HepG2 (cell line): ENCODE results near the gene SH3D21. TPM values are rescaled to one million over a fixed set of nuclear protein-coding genes. Genes with fewer than 3 reads are reported as not detected.

Source experiments
- ATAC-seq: fragments of 200-7000 bp; cut with Tn5 transposase; 3 replicates; pipeline ENCODE4 v1.9.1; 2020; ENCODE audit warnings: mild to moderate bottlenecking, moderate library complexity
- BruUV-seq: library from RNA; stranded (reverse); fragments of 400-500 nt; replicated peaks from 2 replicates; lab custom pipeline; 2021; lab: Mats Ljungman, UMichigan
- CTCF ChIA-PET: fragments of 300-600 bp; formaldehyde crosslinking; extraction: SDS; loops from one replicate; lab custom pipeline; 2021; ENCODE audit warnings: low total read pairs, inconsistent platforms, low intra/inter-chr PET ratio; lab: Yijun Ruan, JAX
- POLR2A ChIA-PET: fragments of 350-600 bp; sonication (Branson Sonifier 250); formaldehyde crosslinking; loops from one replicate; lab custom pipeline; 2020; ENCODE audit warnings: antibody characterized with exemption, inconsistent platforms; lab: Yijun Ruan, JAX
- DNase-seq: peaks from one replicate; pipeline ENCODE4 v3.0.0-alpha.2; 2015; ENCODE audit warnings: low spot score
- FAIRE-seq: peaks from 3 replicates; lab custom pipeline; 2011; peaks lifted over from hg19 to GRCh38; lab: Jason Lieb, UNC
- H2AFZ ChIP-seq: one replicate; pipeline ENCODE4 v1.6.1; 2011; ENCODE audit warnings: low read length, inconsistent platforms
- H3K27ac ChIP-seq: fragments of 300-600 bp; 3 replicates; pipeline ENCODE4 v1.8.0; 2011; ENCODE audit warnings: mixed run types, mild to moderate bottlenecking, mixed read lengths, low read length, inconsistent platforms; ENCODE audit not compliant: insufficient read depth; ENCODE audit errors: extremely low read length
- H3K27me3 ChIP-seq, 2 experiments: fragments of 200-600 bp in 1 of 2; 2 replicates in 1 of 2; 3 replicates in 1 of 2; pipeline versions ENCODE4 v1.6.0 to v1.8.0; 2011; ENCODE audit warnings: low read length in 2 of 2, mild to moderate bottlenecking in 2 of 2, moderate library complexity in 2 of 2, inconsistent platforms in 1 of 2; ENCODE audit not compliant: insufficient read depth in 2 of 2, control insufficient read depth in 1 of 2
- H3K36me3 ChIP-seq, 2 experiments: fragments of 200-600 bp in 1 of 2; replicated peaks in 1 of 2; 2 replicates in 1 of 2; 3 replicates in 1 of 2; pipeline versions ENCODE4 v1.5.1 to v1.8.0; 2011; ENCODE audit warnings: low read length in 2 of 2, inconsistent platforms in 1 of 2; ENCODE audit not compliant: insufficient read depth in 2 of 2, control insufficient read depth in 1 of 2
- H3K4me1 ChIP-seq: 2 replicates; pipeline ENCODE4 v1.5.1; 2012; ENCODE audit warnings: low read length, inconsistent platforms; ENCODE audit not compliant: insufficient read depth
- H3K4me2 ChIP-seq: 2 replicates; pipeline ENCODE4 v1.6.0; 2011; ENCODE audit warnings: low read depth, low read length, inconsistent platforms
- H3K4me3 ChIP-seq, 3 experiments: fragments of 200-600 bp in 1 of 3; sonication (generic), shearing (Covaris generic) in 1 of 3; replicated peaks in 1 of 3; 2 replicates each; pipeline ENCODE4 v1.5.1; 2011 to 2016; ENCODE audit warnings: low read length in 3 of 3, inconsistent platforms in 2 of 3, low read depth in 2 of 3, mild to moderate bottlenecking in 2 of 3, control low read depth in 1 of 3, mixed read lengths in 1 of 3; ENCODE audit not compliant: insufficient read depth in 1 of 3
- H3K79me2 ChIP-seq: one replicate; pipeline ENCODE4 v1.6.1; 2011; ENCODE audit warnings: low read length, inconsistent platforms; ENCODE audit not compliant: insufficient read depth
- H3K9ac ChIP-seq: 2 replicates; pipeline ENCODE4 v1.6.0; 2011; ENCODE audit warnings: mild to moderate bottlenecking, low read depth, low read length, inconsistent platforms; ENCODE audit not compliant: insufficient read depth
- H3K9me3 ChIP-seq: 2 replicates; pipeline ENCODE4 v1.5.1; 2012; ENCODE audit warnings: mild to moderate bottlenecking, low read length
- H4K20me1 ChIP-seq: 2 replicates; pipeline ENCODE4 v1.6.0; 2011; ENCODE audit warnings: inconsistent platforms, mild to moderate bottlenecking, low read length, moderate library complexity; ENCODE audit not compliant: insufficient read depth
- AGO2 ChIP-seq: fragments of 200-400 bp; formaldehyde crosslinking; optimal IDR thresholded peaks from 2 replicates; pipeline ENCODE3; 2017; ENCODE audit warnings: mild to moderate bottlenecking, low read depth, low read length, moderate library complexity
- CCDC6 ChIP-seq: sonication (generic); formaldehyde crosslinking; IDR thresholded peaks from 2 replicates; pipeline ENCODE4 v1.8.1; 2022; ENCODE audit warnings: mild to moderate bottlenecking, missing genetic modification reagents, moderate library complexity
- DMAP1 ChIP-seq: IDR thresholded peaks from 2 replicates; pipeline ENCODE4 v1.6.1; 2016
- HMG20B ChIP-seq: conservative IDR thresholded peaks from 2 replicates; pipeline ENCODE4 v1.6.1; 2016; ENCODE audit warnings: missing genetic modification reagents, missing compliant biosample characterization
- JUNB ChIP-seq: sonication (generic); formaldehyde crosslinking; IDR thresholded peaks from 2 replicates; pipeline ENCODE4 v1.8.0; 2022; ENCODE audit warnings: missing genetic modification reagents, mild to moderate bottlenecking, borderline replicate concordance
- ZNF460 ChIP-seq: sonication (generic); formaldehyde crosslinking; IDR thresholded peaks from 2 replicates; pipeline ENCODE4 v1.5.1; 2020; ENCODE audit warnings: missing genetic modification reagents, mild to moderate bottlenecking, borderline replicate concordance
- ZNF574 ChIP-seq: sonication (generic); formaldehyde crosslinking; IDR thresholded peaks from 2 replicates; pipeline ENCODE4 v1.4.0; 2020; ENCODE audit warnings: missing genetic modification reagents
- WGBS: methylation state at CpG from one replicate; pipeline ENCODE4 v1.1.6; 2017; ENCODE audit warnings: low lambda C conversion rate; 5-methylcytosine and 5-hydroxymethylcytosine counted together
- in situ Hi-C: cut with HindIII; loops from 2 replicates; pipeline ENCODE4 v1.10.0; 2017; ENCODE audit warnings: low pct_unique_long_range_greater_than_20kb; ENCODE audit not compliant: extremely low pct_ligation_motif_present
- intact Hi-C: fragments of 100-400 bp; cut with micrococcal nuclease; formaldehyde crosslinking; loops from one replicate; pipeline ENCODE4 v1.10.0; 2022; ENCODE audit not compliant: unreplicated experiment
- polyA plus RNA-seq, 8 experiments: library from polyadenylated mRNA; depleted of rRNA in 3 of 8; stranded (reverse) in 7 of 8; unstranded in 1 of 8; fragments of >200 nt; fragmentation: Illumina TruSeq in 4 of 8; extraction: Trizol in 4 of 8; gene quantifications; 2 replicates each; pipeline versions ENCODE4 v1.2.1 to v1.2.3, GENCODE V29; 2011 to 2016; ENCODE audit warnings: low read depth in 4 of 8, missing spikeins in 1 of 8, mixed read lengths in 1 of 8; ENCODE audit not compliant: insufficient read depth in 1 of 8
- total RNA-seq, 5 experiments: library from RNA; depleted of rRNA; stranded (reverse); fragments of >200 nt; fragmentation: Illumina TruSeq; extraction: Trizol; gene quantifications; 2 replicates each; pipeline ENCODE4 v1.2.3, GENCODE V29; 2016; ENCODE audit warnings: low read depth in 1 of 5

SH3D21 gene
- total and polyA plus RNA-seq, 2 of the 13 experiments (the other 11 are each of a cell fraction or from before 2014, with no cell fraction given), result 5.1 to 8.6 TPM

- FAIRE-seq (no peak), DNase-seq (no peak), ATAC-seq (no peak)
- no peak overlapping the region for H3K27ac ChIP-seq
- no peak overlapping the region for H3K4me3 ChIP-seq
- intact Hi-C loops (no loop called here), in situ Hi-C loops (no loop called here)
- no peaks in the 10 kb centered on the region for H3K36me3 ChIP-seq
- 29% methylated on average over 6 of the region's 6 CpGs for WGBS
- POLR2A ChIA-PET, result no interaction called here
- CTCF ChIA-PET, result no interaction called here
- H3K4me1 ChIP-seq, result peaks cover 66% of the 10 kb centered on the region
- no peak for TF ChIP-seq HMG20B
- TF ChIP-seq DMAP1 (CRISPR knock-in tag), result no peak
- TF ChIP-seq CCDC6 (CRISPR knock-in tag), result no peak
- no peak for TF ChIP-seq ZNF574
- no peak for TF ChIP-seq ZNF460 (CRISPR knock-in tag)
- TF ChIP-seq AGO2, result no peak
- no peak for TF ChIP-seq JUNB
- no TSS peak for BruUV-seq
- H3K79me2 ChIP-seq, result no peaks in the 10 kb centered on the region
- peaks cover 0 to 11% of the 10 kb centered on the region in 2 experiments; a peak in 3 of 5 replicates for H3K27me3 ChIP-seq
- no peak overlapping the region for H2AFZ ChIP-seq
- no peak overlapping the region for H3K9ac ChIP-seq
- no peak overlapping the region for H3K4me2 ChIP-seq
- H4K20me1 ChIP-seq, result no peaks in the 10 kb centered on the region
- no peaks in the 10 kb centered on the region for H3K9me3 ChIP-seq
Measured at GRCh38 chr1:36326499-36326898, 20.3 kb downstream of the SH3D21 start.
